Adrenal gland (tissue), 5 donors: Measurements from ENCODE around the gene BCAR3.

ENCODE experiments used
- POLR2A ChIP-seq, 2 donors: fragments of 450-650 bp; IDR thresholded peaks; one replicate each; pipeline ENCODE4 v1.6.1; 2017; ENCODE audit warnings: antibody characterized with exemption in 2 of 2, mild to moderate bottlenecking in 2 of 2, moderate library complexity in 1 of 2
- TF ChIP-seq, protein P1 (sequence below), 6 experiments: fragments of 450-650 bp in 4 of 6; fragments of 200-600 bp in 2 of 6; sonication (generic) in 1 of 6; IDR thresholded peaks; 1 replicate in 5 of 6; 2 replicates in 1 of 6; pipeline versions ENCODE4 v1.5.1 to v1.8.0; 2016 to 2021; ENCODE audit warnings: antibody characterized with exemption in 6 of 6, mild to moderate bottlenecking in 2 of 6, moderate library complexity in 1 of 6
- donor health status: DM: no; HTN: no; CAD: no.

DNA sequence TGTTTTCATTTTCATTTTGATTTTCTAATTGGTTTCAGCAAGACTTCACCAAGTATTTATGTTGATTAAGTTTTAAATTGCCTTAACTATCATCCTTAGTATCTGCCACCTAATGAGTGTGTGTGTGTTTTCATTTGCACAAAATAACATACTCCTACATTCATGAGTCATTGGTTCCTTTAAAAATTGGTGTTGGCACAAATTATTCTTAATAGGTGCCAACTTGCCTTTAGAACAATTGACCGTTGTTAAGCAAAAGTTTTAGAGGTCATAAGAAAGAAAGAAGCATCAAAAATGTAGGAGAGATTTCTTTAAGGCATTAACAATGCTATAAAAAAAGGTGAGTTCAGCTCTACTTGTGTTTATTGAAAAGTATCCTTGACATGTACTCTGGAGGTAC is 156.2 kb downstream of the BCAR3 start:
- TF ChIP-seq, protein P1, sequence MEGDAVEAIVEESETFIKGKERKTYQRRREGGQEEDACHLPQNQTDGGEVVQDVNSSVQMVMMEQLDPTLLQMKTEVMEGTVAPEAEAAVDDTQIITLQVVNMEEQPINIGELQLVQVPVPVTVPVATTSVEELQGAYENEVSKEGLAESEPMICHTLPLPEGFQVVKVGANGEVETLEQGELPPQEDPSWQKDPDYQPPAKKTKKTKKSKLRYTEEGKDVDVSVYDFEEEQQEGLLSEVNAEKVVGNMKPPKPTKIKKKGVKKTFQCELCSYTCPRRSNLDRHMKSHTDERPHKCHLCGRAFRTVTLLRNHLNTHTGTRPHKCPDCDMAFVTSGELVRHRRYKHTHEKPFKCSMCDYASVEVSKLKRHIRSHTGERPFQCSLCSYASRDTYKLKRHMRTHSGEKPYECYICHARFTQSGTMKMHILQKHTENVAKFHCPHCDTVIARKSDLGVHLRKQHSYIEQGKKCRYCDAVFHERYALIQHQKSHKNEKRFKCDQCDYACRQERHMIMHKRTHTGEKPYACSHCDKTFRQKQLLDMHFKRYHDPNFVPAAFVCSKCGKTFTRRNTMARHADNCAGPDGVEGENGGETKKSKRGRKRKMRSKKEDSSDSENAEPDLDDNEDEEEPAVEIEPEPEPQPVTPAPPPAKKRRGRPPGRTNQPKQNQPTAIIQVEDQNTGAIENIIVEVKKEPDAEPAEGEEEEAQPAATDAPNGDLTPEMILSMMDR (IDR thresholded peaks at IDR 0.05): no peak
- no peak for TF ChIP-seq POLR2A (IDR thresholded peaks at IDR 0.05)
